Peyer's patch (tissue), 4 donors: ENCODE measurements around the gene TMEM239.

ENCODE experiments used
- POLR2A ChIP-seq, 2 donors: fragments of 450-650 bp; IDR thresholded peaks; one replicate each; pipeline ENCODE4 v1.5.1; 2017; ENCODE audit warnings: antibody characterized with exemption in 2 of 2, mild to moderate bottlenecking in 2 of 2, moderate library complexity in 2 of 2
- TF ChIP-seq, protein P1 (sequence below), 6 experiments: fragments of 450-650 bp in 4 of 6; fragments of 200-600 bp in 2 of 6; sonication (generic) in 1 of 6; IDR thresholded peaks; one replicate each; pipeline ENCODE4 v1.5.1; 2017 to 2019; ENCODE audit warnings: antibody characterized with exemption in 6 of 6, mild to moderate bottlenecking in 3 of 6, moderate library complexity in 1 of 6

- TF ChIP-seq, protein P1, sequence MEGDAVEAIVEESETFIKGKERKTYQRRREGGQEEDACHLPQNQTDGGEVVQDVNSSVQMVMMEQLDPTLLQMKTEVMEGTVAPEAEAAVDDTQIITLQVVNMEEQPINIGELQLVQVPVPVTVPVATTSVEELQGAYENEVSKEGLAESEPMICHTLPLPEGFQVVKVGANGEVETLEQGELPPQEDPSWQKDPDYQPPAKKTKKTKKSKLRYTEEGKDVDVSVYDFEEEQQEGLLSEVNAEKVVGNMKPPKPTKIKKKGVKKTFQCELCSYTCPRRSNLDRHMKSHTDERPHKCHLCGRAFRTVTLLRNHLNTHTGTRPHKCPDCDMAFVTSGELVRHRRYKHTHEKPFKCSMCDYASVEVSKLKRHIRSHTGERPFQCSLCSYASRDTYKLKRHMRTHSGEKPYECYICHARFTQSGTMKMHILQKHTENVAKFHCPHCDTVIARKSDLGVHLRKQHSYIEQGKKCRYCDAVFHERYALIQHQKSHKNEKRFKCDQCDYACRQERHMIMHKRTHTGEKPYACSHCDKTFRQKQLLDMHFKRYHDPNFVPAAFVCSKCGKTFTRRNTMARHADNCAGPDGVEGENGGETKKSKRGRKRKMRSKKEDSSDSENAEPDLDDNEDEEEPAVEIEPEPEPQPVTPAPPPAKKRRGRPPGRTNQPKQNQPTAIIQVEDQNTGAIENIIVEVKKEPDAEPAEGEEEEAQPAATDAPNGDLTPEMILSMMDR (IDR thresholded peaks at IDR 0.05): no peak
- TF ChIP-seq POLR2A (IDR thresholded peaks at IDR 0.05): no peak
Measured at GRCh38 chr20:2833761-2834160, 17.6 kb downstream of the TMEM239 start.
